ENCODE results near the gene SERAC1.
A peak's percentile ranks its signal among the peaks of the same experiment; 100 is the strongest.

SERAC1 gene

DNA sequence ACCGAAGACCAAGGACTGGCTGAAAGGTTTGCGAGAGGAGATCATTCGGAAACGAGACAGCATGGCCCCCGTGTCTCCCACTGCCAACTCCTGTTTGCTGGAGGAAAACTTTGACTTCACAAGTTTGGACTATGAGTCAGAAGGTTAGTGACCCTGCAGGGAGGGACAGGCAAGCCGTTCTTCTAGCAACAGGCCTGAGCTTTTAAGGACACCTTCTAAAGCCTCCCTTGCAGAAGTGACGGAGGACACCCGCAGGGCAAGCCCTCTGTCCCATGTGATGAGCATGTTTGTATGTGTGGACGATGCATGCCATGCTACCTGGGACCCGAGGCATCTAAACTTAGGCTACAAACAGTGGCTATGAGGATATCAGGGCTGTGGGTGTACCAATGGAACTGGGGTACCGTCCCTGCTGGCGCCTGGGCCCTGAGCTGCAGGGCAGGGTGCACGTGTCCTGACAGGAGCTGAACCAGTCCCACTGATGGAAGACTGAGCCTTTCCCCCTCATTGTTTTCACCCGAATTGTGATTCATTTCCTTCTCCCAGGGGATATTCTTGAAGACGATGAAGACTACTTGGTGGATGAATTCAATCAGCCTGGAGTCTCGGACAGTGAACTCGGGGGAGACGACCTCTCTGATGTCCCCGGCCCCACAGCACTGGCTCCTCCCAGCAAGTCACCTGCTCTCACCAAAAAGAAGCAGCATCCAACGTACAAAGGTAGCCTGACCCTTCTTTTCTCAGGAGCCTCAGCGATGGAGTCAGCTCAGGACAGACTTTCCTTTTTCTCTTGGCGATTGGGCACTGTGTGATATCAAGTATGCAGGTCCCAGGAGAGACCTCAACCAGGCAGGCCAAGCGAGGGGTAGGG is 84.4 kb downstream of the SERAC1 start:
- Histone ChIP-seq H3K9me3 (no peaks in the 10 kb centered on the region), H3K4me2 (peak overlapping the region; percentile 24), H3K27ac (peak overlapping the region; percentile 11; the same call in 1 of the 2 replicates), H3K36me3 (peaks cover 22% of the 10 kb centered on the region), H3K9ac (no peak overlapping the region), H3K4me1 (peaks cover 53% of the 10 kb centered on the region), H3K4me3 (no peak overlapping the region), H4K20me1 (no peaks in the 10 kb centered on the region), H3K27me3 (no peaks in the 10 kb centered on the region)
- TF ChIP-seq Cebpa-rat (IDR thresholded peaks at IDR 0.05): no peak

GRCh38 chr6:158081657-158081935 is 86.5 kb downstream of the SERAC1 start:
- no peak for TF ChIP-seq Cebpa-rat (IDR thresholded peaks at IDR 0.05)
- Histone ChIP-seq H3K36me3 (peaks cover 33% of the 10 kb centered on the region), H3K9ac (no peak overlapping the region), H3K4me3 (no peak overlapping the region), H3K27ac (no peak overlapping the region), H3K4me1 (peaks cover 34% of the 10 kb centered on the region), H3K9me3 (no peaks in the 10 kb centered on the region), H3K4me2 (no peak overlapping the region), H3K27me3 (no peaks in the 10 kb centered on the region), H4K20me1 (no peaks in the 10 kb centered on the region)

GRCh38 chr6:158080849-158081656 is 87.0 kb downstream of the SERAC1 start:
- Histone ChIP-seq H3K4me3 (no peak overlapping the region), H4K20me1 (no peaks in the 10 kb centered on the region), H3K27me3 (no peaks in the 10 kb centered on the region), H3K4me1 (peaks cover 32% of the 10 kb centered on the region), H3K9me3 (no peaks in the 10 kb centered on the region), H3K9ac (no peak overlapping the region), H3K36me3 (peaks cover 35% of the 10 kb centered on the region), H3K27ac (0 out of 2 replicates have a peak overlapping the region, but pooled peaks have one; percentile 51), H3K4me2 (no peak overlapping the region)
- TF ChIP-seq Cebpa-rat (IDR thresholded peaks at IDR 0.05): no peak

- peaks cover 7% of the 10 kb centered on the region; the same call in 1 of the 2 replicates for H3K4me1 ChIP-seq
Measured at GRCh38 chr6:158078320-158078719, 89.7 kb downstream of the SERAC1 start.

GRCh38 chr6:158077676-158078075 is 90.4 kb downstream of the SERAC1 start:
- no peak overlapping the region for H3K4me2 ChIP-seq
- no peak overlapping the region for H3K9ac ChIP-seq
- no peak for TF ChIP-seq Cebpa-rat (IDR thresholded peaks at IDR 0.05)
- peaks cover 22% of the 10 kb centered on the region for H3K36me3 ChIP-seq
- peaks cover 7% of the 10 kb centered on the region; the same call in 1 of the 2 replicates for H3K4me1 ChIP-seq
- no peaks in the 10 kb centered on the region for H4K20me1 ChIP-seq
- H3K4me3 ChIP-seq: no peak overlapping the region
- H3K9me3 ChIP-seq: no peaks in the 10 kb centered on the region
- H3K27ac ChIP-seq: no peak overlapping the region
- no peaks in the 10 kb centered on the region for H3K27me3 ChIP-seq

More at GRCh38 chr6:158078320-158078719, 89.7 kb downstream of the SERAC1 start:
- no peaks in the 10 kb centered on the region for H3K27me3 ChIP-seq
- no peak overlapping the region for H3K27ac ChIP-seq
- no peak overlapping the region for H3K9ac ChIP-seq
- H4K20me1 ChIP-seq: no peaks in the 10 kb centered on the region
- H3K4me2 ChIP-seq: no peak overlapping the region
- no peaks in the 10 kb centered on the region for H3K9me3 ChIP-seq
- no peak overlapping the region for H3K4me3 ChIP-seq
- no peak for TF ChIP-seq Cebpa-rat (IDR thresholded peaks at IDR 0.05)
- peaks cover 24% of the 10 kb centered on the region for H3K36me3 ChIP-seq

GRCh38 chr6:158076548-158076947 is 91.5 kb downstream of the SERAC1 start:
- H3K36me3 ChIP-seq: peaks cover 19% of the 10 kb centered on the region
- no peaks in the 10 kb centered on the region for H4K20me1 ChIP-seq
- H3K4me3 ChIP-seq: no peak overlapping the region
- no peak overlapping the region for H3K4me2 ChIP-seq
- TF ChIP-seq Cebpa-rat (IDR thresholded peaks at IDR 0.05): no peak
- no peak overlapping the region for H3K27ac ChIP-seq
- no peaks in the 10 kb centered on the region for H3K27me3 ChIP-seq
- H3K9ac ChIP-seq: no peak overlapping the region
- peaks cover 17% of the 10 kb centered on the region for H3K4me1 ChIP-seq
- H3K9me3 ChIP-seq: no peaks in the 10 kb centered on the region

DNA sequence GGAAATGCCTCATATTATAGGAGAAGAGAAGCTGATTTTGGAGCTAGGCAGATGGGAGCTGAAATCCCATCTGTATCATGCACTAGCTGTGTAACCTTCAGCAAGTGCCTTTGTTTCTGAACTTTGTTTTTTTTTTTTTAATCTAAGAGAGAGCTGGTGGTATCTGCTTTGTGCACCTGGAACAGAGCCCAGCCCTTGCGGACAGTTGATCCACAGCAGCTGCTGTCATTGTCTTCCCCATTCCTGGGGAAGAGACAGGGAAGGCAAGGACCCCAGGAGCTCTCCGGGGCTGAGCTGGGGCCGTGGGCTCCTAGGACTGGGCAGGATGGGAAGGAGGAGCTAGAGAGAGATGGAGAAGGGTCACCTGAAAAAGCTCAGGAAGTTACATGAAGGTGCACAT is 94.3 kb downstream of the SERAC1 start:
- Histone ChIP-seq H3K36me3 (peaks cover 19% of the 10 kb centered on the region; the same call in 1 of the 2 replicates), H3K27ac (no peak overlapping the region), H3K4me1 (peaks cover 14% of the 10 kb centered on the region), H4K20me1 (no peaks in the 10 kb centered on the region), H3K4me2 (no peak overlapping the region), H3K9me3 (no peaks in the 10 kb centered on the region), H3K27me3 (no peaks in the 10 kb centered on the region), H3K9ac (no peak overlapping the region), H3K4me3 (no peak overlapping the region)
- TF ChIP-seq Cebpa-rat (IDR thresholded peaks at IDR 0.05): no peak

GRCh38 chr6:158072083-158072721 is 95.9 kb downstream of the SERAC1 start:
- no peak for TF ChIP-seq Cebpa-rat (IDR thresholded peaks at IDR 0.05)
- H4K20me1 ChIP-seq: no peaks in the 10 kb centered on the region
- H3K4me3 ChIP-seq: no peak overlapping the region
- peaks cover 14% of the 10 kb centered on the region for H3K4me1 ChIP-seq
- peak overlapping the region; percentile 56 for H3K4me2 ChIP-seq
- no peaks in the 10 kb centered on the region for H3K9me3 ChIP-seq
- 0 out of 2 replicates have a peak, but pooled peaks cover 16% of the 10 kb centered on the region for H3K36me3 ChIP-seq
- no peak overlapping the region for H3K9ac ChIP-seq
- no peak overlapping the region for H3K27ac ChIP-seq
- H3K27me3 ChIP-seq: no peaks in the 10 kb centered on the region

DNA sequence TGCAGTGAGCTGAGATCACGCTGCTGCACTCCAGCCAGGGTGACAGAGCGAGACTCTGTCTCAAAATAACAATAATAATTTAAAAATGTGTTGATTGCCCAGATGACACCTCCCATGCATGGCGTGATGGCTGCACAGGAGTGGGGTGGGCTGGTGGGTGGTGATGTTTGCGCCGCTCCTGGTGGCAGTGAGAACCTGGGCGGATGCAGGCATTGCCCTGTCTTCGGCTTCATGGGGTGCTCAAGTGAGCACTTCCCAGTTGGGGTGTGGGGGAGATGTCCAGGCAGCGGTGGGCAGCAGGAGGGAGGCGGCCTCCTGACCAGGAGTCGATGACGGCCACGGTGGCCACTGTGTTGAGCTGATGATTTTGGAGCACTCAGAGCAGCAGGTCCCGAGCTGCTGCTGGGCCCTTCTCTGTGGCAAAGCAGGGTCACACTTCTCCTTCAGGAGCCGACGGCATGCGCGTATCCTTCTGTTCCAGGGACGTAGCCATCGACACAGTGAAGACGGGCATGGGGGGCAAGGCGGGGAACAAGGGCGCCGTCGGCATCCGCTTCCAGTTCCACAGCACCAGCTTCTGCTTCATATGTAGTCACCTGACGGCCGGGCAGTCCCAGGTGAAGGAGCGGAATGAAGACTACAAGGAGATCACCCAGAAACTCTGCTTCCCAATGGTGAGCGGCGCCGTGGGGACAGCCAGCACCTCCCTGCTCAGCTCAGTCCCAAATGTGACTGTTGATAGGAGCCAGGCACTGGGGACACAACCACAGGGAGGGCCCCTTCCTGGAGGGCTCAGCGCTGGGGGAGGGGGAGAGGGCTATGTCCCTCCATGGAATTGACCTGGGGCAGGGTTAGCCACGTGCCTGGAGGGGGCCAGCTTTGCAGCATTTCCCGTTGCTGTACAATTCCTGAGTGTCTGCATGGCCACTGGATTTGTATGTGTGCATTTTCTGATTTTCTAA is 96.7 kb downstream of the SERAC1 start:
- TF ChIP-seq Cebpa-rat (IDR thresholded peaks at IDR 0.05): no peak
- H3K4me1 ChIP-seq: peaks cover 14% of the 10 kb centered on the region
- H3K4me2 ChIP-seq: peak overlapping the region; percentile 56
- H3K27ac ChIP-seq: no peak overlapping the region
- no peaks in the 10 kb centered on the region for H4K20me1 ChIP-seq
- no peak overlapping the region for H3K9ac ChIP-seq
- 0 out of 2 replicates have a peak, but pooled peaks cover 12% of the 10 kb centered on the region for H3K36me3 ChIP-seq
- no peaks in the 10 kb centered on the region for H3K27me3 ChIP-seq
- H3K9me3 ChIP-seq: no peaks in the 10 kb centered on the region
- H3K4me3 ChIP-seq: no peak overlapping the region

All from BLaER1 (cell line).